ENCODE measurements around the gene ARMH3. TPM values are rescaled to one million over a fixed set of nuclear protein-coding genes. Genes with fewer than 3 reads are reported as not detected.

Gene ARMH3
- total and polyA plus RNA-seq, 10 of the 15 experiments (the other 5 are each of a cell fraction or from before 2014, with no cell fraction given): 13.0 to 33.0 (median 16.4) TPM

GRCh38 chr10:101896225-101896877 is 159.6 kb downstream of the ARMH3 start (continued):
- no peak for TF ChIP-seq CEBPZ (IDR thresholded peaks at IDR 0.05; ENCODE audit: low read depth, low read length)
- no peak for TF ChIP-seq CREB1 (IDR thresholded peaks at IDR 0.05; ENCODE audit: low read depth)
- TF ChIP-seq CEBPB (IDR thresholded peaks at IDR 0.05; ENCODE audit: borderline replicate concordance in 1 of 2, low read depth in 2 of 2, low read length in 2 of 2): no peak

GRCh38 chr10:101895781-101896180 is 160.2 kb downstream of the ARMH3 start:
- BruUV-seq (replicated peaks): no TSS peak
- H3K36me3 ChIP-seq (ENCODE audit: control insufficient read depth in 2 of 2, insufficient read depth in 2 of 2, low read length in 1 of 2): no peaks in the 10 kb centered on the region
- ChIA-PET SMC1A (ENCODE audit: uncharacterized antibody, unreplicated experiment) (interaction anchor here (0.7 to 15.5 kb wide), 7 partner anchors 7 to 108 kb away, joined by 3 to 369 read pairs (median 4); no protein-coding TSS in a partner anchor), RAD21 (ENCODE audit: unreplicated experiment) (interaction anchor here (2.5 to 13.6 kb wide), 3 partner anchors 11 to 108 kb away, joined by 13 to 352 read pairs (median 18); no protein-coding TSS in a partner anchor), POLR2A (interaction anchor here (0.6 to 1.3 kb wide), 4 partner anchors 27 to 438 kb away, joined by 3 to 6 read pairs (median 3); no protein-coding TSS in a partner anchor), CTCF (interaction anchor here (0.7 to 4.8 kb wide), 6 partner anchors 7 to 121 kb away, joined by 3 to 68 read pairs (median 11); no protein-coding TSS in a partner anchor)
- in situ Hi-C loops (cut with MboI) (no loop called here), intact Hi-C loops (cut with micrococcal nuclease; ENCODE audit: unreplicated experiment) (no loop called here)
- H3K9me3 ChIP-seq (replicated peaks; ENCODE audit: control insufficient read depth, insufficient read depth, low read length): no peaks in the 10 kb centered on the region
- WGBS (ENCODE audit: insufficient coverage, insufficient replicate concordance, low lambda C conversion rate, missing lambda C conversion rate): 95% methylated on average over 4 of the region's 4 CpGs
- H2AFZ ChIP-seq (ENCODE audit: control insufficient read depth, low read depth, low read length): no peak overlapping the region
- no peaks in the 10 kb centered on the region for H3K27me3 ChIP-seq (replicated peaks in 1 of 2; ENCODE audit: control insufficient read depth in 2 of 2, insufficient read depth in 2 of 2, low read length in 1 of 2)
- no peak overlapping the region for H3K9ac ChIP-seq (ENCODE audit: control insufficient read depth, insufficient read depth, low read length)
- no peaks in the 10 kb centered on the region for H3K79me2 ChIP-seq (ENCODE audit: control insufficient read depth, insufficient read depth, low read length)
- FAIRE-seq: no peak
- no peak overlapping the region for H3K4me3 ChIP-seq
- TF ChIP-seq IKZF1 (conservative IDR thresholded peaks at IDR 0.05): no peak
- H3K4me2 ChIP-seq (ENCODE audit: control insufficient read depth, insufficient read depth): no peak overlapping the region
- H3K27ac ChIP-seq (ENCODE audit: control insufficient read depth, insufficient read depth): no peak overlapping the region
- H3K4me1 ChIP-seq (ENCODE audit: control insufficient read depth, insufficient read depth, low read length): peaks cover 25% of the 10 kb centered on the region
- DNase-seq (ENCODE audit: low read depth, low spot score): no peak
- H4K20me1 ChIP-seq (ENCODE audit: control insufficient read depth, insufficient read depth): no peaks in the 10 kb centered on the region
- ATAC-seq: peak; percentile 24; the same call in 1 of the 3 replicates
